HepG2 (cell line): Measurements from ENCODE around the gene FBXW5.

ENCODE experiments used
- CBFB ChIP-seq: sonication (generic); formaldehyde crosslinking; IDR thresholded peaks from 2 replicates; pipeline ENCODE4 v1.4.0; 2020; ENCODE audit warnings: missing genetic modification reagents
- CTCF ChIP-seq: sonication (generic); formaldehyde crosslinking; IDR thresholded peaks from 2 replicates; pipeline ENCODE4 v1.5.0; 2020; ENCODE audit warnings: mild to moderate bottlenecking, missing genetic modification reagents, moderate library complexity
- GATA4 ChIP-seq: sonication (generic); IDR thresholded peaks from 2 replicates; pipeline ENCODE4 v1.6.1; 2016; ENCODE audit warnings: antibody characterized with exemption, low read depth, borderline replicate concordance
- HOXA7 ChIP-seq: sonication (generic); formaldehyde crosslinking; IDR thresholded peaks from 2 replicates; pipeline ENCODE4 v1.8.1; 2022; ENCODE audit warnings: mild to moderate bottlenecking, missing genetic modification reagents, moderate library complexity
- NBN ChIP-seq: fragments of 450-650 bp; conservative IDR thresholded peaks from 2 replicates; pipeline ENCODE4 v1.6.1; 2017
- NPAS2 ChIP-seq: sonication (generic); formaldehyde crosslinking; IDR thresholded peaks from 2 replicates; pipeline ENCODE4 v1.8.0; 2022; ENCODE audit warnings: mild to moderate bottlenecking, missing genetic modification reagents, borderline replicate concordance
- NR3C1 ChIP-seq: sonication (generic); formaldehyde crosslinking; IDR thresholded peaks from 2 replicates; pipeline ENCODE4 v1.4.0; 2020; ENCODE audit warnings: missing genetic modification reagents
- PPARG ChIP-seq: conservative IDR thresholded peaks from 2 replicates; pipeline ENCODE4 v1.6.1; 2016; ENCODE audit warnings: missing biosample characterization, missing genetic modification reagents
- SNAPC2 ChIP-seq: sonication (generic); formaldehyde crosslinking; IDR thresholded peaks from 2 replicates; pipeline ENCODE4 v1.8.1; 2022; ENCODE audit warnings: mild to moderate bottlenecking, missing genetic modification reagents
- ZNF235 ChIP-seq: sonication (generic); formaldehyde crosslinking; IDR thresholded peaks from 2 replicates; pipeline ENCODE4 v1.8.1; 2023; ENCODE audit warnings: mild to moderate bottlenecking, missing genetic modification reagents, borderline replicate concordance

- TF ChIP-seq SNAPC2 (CRISPR knock-in tag) (no peak), GATA4 (no peak), NPAS2 (CRISPR knock-in tag) (no peak), ZNF235 (no peak), HOXA7 (CRISPR knock-in tag) (no peak), NR3C1 (CRISPR knock-in tag) (no peak), CTCF (no peak), NBN (no peak), PPARG (CRISPR knock-in tag) (no peak), CBFB (CRISPR knock-in tag) (no peak)
Observed at GRCh38 chr9:136965771-136966484, 21.4 kb upstream of the FBXW5 start.
